GM18907 (cell line): ENCODE measurements around the gene NIPBL.
"Not testable (repeated sequence)": the region's sequence is repeated elsewhere in the genome, so short reads cannot be mapped to it uniquely, and the experiment has no call there.

Experiments used
- ATAC-seq: cut with Tn5 transposase; IDR thresholded peaks from one replicate; pipeline ENCODE4 v1.9.1; 2021; ENCODE audit warnings: mild to moderate bottlenecking, moderate library complexity; ENCODE audit not compliant: unreplicated experiment

The NIPBL gene

GRCh38 chr5:36877667-36878391 lies 1.3 kb downstream of the NIPBL start:
- no peak for ATAC-seq

DNA sequence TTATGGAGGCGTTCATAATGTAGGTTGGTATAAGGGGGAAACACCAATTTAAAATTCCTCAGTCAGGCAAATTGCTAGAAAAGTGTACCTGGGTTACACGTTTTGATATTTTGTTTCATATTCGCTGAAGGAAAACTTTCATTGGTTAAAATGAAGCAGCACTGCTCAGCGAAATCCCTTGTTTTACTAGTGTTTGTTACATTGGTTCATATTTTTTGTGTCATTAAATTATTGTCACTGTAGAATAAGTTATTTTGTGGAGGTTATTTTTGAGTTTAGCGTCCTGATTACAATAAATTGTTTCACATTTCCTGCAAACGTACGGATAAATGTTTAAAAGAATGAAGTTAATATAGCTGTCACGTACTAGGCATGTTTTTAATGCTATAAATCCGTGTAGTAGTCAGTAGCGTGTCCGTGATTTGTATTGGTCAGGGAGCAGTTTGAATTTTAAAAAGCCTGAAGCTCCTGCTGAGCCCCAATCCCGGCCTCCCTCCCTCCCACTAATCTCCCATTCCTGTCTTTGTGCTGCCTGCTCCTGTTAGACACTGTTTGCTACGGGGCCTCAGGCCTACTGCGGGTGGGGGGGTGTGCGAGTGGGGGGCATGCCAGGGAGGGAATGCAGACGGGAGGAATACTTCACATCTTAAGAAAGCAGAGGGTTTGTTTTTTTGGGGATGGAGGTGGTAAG lies 2.0 kb downstream of the NIPBL start:
- no peak for ATAC-seq

GRCh38 chr5:36879274-36880033 lies 2.9 kb downstream of the NIPBL start:
- no peak for ATAC-seq

DNA sequence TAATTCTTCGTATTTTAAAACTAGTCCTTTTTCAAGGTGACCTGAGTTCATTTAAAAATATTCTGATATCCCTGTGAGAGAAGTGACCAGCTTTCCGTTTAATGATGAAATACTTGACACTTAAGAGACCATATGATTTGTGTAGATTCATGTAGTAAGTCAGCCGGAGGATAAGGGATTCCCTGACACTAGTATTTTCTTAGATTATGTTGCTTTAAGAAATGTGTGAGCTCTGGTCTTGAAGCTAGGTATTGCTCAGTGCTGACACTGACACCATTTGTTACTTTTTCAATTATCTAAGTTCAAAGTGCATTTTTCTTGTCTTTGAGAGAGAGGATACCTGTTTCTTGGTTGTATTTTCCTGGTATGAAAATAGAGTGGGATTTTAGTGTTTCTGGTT lies 4.2 kb downstream of the NIPBL start:
- no peak for ATAC-seq

- no peak for ATAC-seq
These were observed 4.7 kb downstream of the NIPBL start for GRCh38 chr5:36881304-36881703.

DNA sequence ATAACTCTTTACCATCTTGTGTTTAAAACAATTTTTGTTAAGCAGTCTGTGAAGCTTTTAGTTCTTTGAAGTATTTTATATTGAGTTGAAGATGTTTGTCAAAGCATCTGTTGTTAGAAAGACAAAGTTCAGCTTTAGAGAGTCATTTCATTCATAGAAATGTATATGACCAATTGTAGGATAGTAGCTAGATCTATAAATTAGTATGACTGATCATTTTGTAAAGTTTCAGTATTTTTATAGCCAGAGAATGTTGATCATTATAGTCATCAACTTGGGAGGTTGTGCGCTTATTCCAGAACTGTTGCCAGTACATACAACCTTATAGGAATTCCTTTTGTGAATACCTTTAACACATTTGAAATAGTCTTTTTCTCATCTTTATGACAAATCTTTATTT lies 5.2 kb downstream of the NIPBL start:
- ATAC-seq: no peak

GRCh38 chr5:36882250-36882649 lies 5.7 kb downstream of the NIPBL start:
- peak; percentile 42 for ATAC-seq

GRCh38 chr5:36883894-36884462 lies 7.4 kb downstream of the NIPBL start:
- ATAC-seq: no peak

DNA sequence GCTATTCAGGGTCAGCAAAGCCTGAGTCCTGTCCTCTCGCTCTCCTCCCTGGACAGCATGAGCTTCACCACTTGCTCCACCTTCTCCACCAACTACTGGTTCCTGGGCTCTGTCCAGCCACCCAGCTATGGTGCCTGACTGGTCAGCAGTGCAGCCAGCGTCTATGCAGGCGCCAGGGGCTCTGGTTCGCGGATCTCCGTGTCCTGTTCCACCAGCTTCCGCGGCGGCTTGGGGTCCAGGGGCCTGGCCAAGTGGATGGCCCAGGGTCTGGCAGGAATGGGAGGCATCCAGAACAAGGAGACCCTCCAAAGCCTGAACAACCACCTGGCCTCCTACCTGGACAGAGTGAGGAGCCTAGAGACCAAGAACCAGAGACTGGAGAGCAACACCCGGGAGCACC lies 8.6 kb downstream of the NIPBL start:
- no peak for ATAC-seq

DNA sequence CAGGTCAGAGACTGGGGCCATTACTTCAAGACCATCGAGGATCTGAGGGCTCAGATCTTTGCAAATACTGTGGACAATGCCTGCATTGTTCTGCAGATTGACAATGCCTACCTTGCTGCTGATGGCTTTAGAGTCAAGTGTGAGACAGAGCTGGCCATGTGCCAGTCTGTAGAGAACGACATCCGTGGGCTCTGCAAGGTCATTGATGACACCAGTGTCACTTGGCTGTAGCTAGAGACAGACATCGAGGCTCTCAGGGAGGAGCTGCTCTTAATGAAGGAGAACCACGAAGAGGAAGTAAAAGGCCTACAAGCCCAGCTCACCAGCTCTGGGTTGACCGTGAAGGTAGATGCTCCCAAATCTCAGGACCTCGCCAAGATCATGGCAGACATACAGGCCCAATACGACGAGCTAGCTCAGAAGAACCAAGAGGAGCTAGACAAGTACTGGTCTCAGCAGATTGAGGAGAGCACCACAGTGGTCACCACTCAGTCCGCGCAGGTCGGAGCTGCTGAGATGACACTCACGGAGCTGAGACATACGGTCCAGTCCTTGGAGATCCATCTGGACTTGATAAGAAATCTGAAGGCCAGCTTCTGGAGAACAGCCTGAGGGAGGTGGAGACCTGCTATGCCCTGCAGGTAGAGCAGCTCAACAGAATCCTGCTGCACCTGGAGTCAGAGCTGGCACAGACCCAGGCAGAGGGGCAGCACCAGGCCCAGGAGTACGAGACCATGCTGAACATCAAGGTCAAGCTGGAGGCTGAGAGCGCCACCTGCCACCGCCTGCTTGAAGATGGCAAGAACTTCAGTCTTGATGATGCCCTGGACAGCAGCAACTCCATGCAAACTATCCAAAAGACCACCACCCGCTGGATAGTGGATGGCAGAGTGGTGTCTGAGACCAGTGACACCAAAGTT lies 9.3 kb downstream of the NIPBL start:
- no peak for ATAC-seq

DNA sequence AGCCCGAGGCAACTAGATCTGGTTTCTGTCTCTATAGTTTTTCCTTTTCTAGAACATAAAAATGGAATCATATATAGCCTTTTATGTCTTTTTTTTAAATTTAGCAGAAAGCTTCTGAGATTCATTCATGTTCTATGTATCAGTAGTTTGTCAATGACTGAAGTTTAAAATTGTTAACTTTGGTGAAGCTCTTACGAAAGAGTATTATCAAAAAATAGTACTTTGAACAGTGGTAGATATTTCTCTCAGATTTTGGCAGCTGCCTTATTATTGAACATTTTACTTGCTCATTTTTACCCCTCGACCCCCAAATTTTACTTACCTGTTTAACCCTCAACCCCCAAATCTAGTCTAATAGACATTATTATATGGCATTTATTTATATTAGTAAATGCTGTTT lies 10.2 kb downstream of the NIPBL start:
- ATAC-seq: no peak

DNA sequence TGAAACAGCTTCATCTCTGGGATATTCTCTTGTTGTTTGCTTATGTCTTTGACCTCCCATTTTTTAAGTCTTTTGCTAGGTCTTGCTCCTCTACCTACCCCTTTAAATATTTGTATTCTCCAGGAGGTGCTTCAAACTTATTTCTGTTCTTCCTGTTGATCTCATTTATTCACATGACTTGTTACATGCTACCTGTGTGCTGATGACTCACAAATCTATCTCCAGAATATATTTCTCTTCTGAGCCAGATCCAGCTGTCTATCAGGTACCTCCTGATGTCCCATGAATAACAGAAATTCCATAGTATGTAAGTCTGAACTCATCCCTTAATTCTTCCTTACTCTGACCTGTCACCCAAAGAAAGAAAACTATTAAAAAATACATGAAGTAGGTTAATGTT lies 11.0 kb downstream of the NIPBL start:
- no peak for ATAC-seq

DNA sequence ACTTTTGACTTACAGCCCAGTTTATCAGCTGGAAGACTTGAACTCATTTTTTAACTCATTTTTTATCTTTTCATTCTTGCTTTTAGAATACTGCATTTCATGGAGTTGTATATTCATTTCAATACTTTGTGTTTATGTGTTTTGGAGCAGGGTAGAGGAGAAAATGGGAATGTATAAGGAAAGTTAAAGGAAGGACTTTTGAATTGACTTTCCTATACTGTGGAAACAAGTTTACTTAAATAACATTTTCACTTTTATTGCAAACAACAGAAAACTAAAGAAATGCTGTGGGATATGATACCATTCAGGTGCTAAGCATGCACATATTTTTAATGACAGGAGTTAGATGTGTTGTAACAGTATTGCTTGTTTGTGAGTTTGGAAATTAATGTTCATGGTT lies 11.7 kb downstream of the NIPBL start:
- ATAC-seq: no peak

DNA sequence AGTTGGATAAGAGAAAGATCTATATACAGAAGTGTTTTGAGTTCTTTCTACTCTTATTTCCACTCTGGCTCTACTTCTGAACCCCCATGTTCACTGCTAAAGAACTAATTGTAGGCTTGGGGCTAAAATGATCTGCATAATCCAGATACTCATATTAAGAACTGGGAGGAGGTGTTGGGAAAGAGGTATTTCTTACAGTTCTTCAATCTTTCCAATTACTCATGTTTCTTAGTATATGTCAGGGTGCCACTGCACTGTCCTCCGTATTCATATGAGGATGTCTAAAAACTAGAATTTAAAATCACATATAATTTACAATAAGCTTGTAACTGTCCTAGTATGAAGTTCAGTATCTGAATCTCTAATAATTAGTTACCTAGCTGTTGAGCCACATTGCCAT lies 12.7 kb downstream of the NIPBL start:
- no peak for ATAC-seq

DNA sequence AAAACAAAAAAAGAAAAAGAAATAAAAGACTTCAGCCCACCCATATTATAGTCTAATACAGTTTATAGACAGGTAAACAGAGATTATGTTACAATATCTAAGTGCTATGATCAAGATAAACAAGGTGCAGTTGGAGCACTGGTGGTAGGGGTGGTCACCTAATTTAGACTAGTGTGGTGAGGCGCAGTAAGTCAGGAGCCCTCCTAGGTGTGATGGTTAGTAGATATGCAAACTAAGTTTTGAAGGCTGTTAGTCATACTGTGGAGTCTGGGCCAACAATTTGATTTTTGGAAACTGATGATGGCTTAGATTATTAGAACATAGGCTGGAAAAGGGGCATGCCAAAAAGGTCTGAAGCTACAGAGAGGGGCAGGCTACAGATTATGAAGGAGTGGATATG lies 14.7 kb downstream of the NIPBL start:
- no peak for ATAC-seq

- ATAC-seq: not testable (repeated sequence)
These were observed 15.7 kb downstream of the NIPBL start for GRCh38 chr5:36892085-36892830.

GRCh38 chr5:36894954-36895353 lies 18.4 kb downstream of the NIPBL start:
- ATAC-seq: no peak

- no peak for ATAC-seq
These were observed 19.9 kb downstream of the NIPBL start for GRCh38 chr5:36896476-36896875.

GRCh38 chr5:36897616-36898015 lies 21.0 kb downstream of the NIPBL start:
- no peak for ATAC-seq

- ATAC-seq: no peak
These were observed 23.3 kb downstream of the NIPBL start for GRCh38 chr5:36899860-36900259.
